MM.1S (cell line): ENCODE data around the gene SREBF1.

ENCODE experiments used
- CTCF ChIP-seq: fragments of 300-600 bp; sonication (generic); IDR thresholded peaks from 2 replicates; pipeline ENCODE4 v1.5.1; 2016; ENCODE audit warnings: antibody characterized with exemption, low read length, mixed read lengths
- EZH2 ChIP-seq: fragments of 300-600 bp; sonication (generic); optimal IDR thresholded peaks from 2 replicates; pipeline ENCODE3; 2017; ENCODE audit warnings: low read depth, mild to moderate bottlenecking, antibody characterized with exemption, low read length, mixed read lengths
- EZH2phosphoT487 ChIP-seq: fragments of 300-600 bp; sonication (generic); IDR thresholded peaks from 2 replicates; pipeline ENCODE4 v1.6.1; 2018; ENCODE audit warnings: antibody characterized with exemption, low read length

GRCh38 chr17:17796787-17797061 is 40.1 kb downstream of the SREBF1 start:
- TF ChIP-seq CTCF (no peak), EZH2phosphoT487 (no peak), EZH2 (no peak)
